Gastroesophageal sphincter (tissue), 3 donors: ENCODE measurements around the gene SPINDOC.

Source experiments
- CTCF ChIP-seq, 4 experiments: fragments of 200-600 bp in 2 of 4; fragments of 450-650 bp in 2 of 4; sonication (generic) in 1 of 4; IDR thresholded peaks; one replicate each; pipeline ENCODE4 v1.5.1; 2017 to 2019; ENCODE audit warnings: antibody characterized with exemption in 4 of 4, mild to moderate bottlenecking in 2 of 4, moderate library complexity in 2 of 4
- EP300 ChIP-seq: sonication (generic); formaldehyde crosslinking; IDR thresholded peaks from one replicate; pipeline ENCODE4 v1.6.1; 2017; ENCODE audit warnings: antibody characterized with exemption, mild to moderate bottlenecking
- POLR2A ChIP-seq, 2 donors: fragments of 450-650 bp; IDR thresholded peaks; one replicate each; pipeline ENCODE4 v1.6.1; 2017; ENCODE audit warnings: antibody characterized with exemption in 2 of 2, mild to moderate bottlenecking in 2 of 2, moderate library complexity in 1 of 2

GRCh38 chr11:63802637-63803414 is 10.4 kb upstream of the SPINDOC start:
- TF ChIP-seq CTCF (IDR thresholded peaks at IDR 0.05) (no peak), EP300 (no peak), POLR2A (IDR thresholded peaks at IDR 0.05) (no peak)
